Measurements from ENCODE around the gene CD151.

DNA sequence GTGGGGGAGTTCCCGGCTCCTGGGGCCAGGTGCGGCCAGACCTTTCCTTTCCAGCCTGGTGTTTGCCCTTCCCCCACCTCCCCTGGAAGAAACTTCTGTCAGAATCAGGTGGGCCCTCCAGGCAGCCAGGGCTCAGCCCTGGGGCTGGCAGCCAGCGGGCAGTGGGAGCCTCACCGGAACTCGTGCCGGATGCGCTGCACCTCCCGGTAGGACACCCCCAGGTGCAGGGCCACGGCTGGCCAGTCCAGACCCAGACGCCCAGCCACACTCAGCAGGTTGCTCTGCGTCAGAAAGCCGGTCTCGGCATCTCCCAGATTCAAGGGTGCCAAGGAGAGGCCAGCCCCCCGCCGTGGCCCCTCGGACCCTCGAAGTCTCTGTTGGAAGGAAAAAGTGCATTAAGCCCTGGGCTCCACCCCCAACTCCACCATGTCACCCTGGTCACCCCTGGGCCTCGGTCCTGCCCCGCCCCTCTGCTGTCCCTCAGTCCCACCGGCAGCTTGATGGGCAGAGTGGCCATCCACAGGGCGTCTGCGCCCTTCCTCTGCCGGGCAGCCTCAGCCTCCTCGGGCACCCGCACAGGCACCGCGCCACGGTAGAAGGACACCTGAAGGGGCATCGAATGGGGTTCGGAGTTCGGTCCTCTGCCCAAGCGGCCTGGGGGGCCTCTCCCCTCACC is 33.0 kb upstream of the CD151 start:
- no peak for TF ChIP-seq POLR2A (IDR thresholded peaks at IDR 0.05)
- TF ChIP-seq, protein P1, sequence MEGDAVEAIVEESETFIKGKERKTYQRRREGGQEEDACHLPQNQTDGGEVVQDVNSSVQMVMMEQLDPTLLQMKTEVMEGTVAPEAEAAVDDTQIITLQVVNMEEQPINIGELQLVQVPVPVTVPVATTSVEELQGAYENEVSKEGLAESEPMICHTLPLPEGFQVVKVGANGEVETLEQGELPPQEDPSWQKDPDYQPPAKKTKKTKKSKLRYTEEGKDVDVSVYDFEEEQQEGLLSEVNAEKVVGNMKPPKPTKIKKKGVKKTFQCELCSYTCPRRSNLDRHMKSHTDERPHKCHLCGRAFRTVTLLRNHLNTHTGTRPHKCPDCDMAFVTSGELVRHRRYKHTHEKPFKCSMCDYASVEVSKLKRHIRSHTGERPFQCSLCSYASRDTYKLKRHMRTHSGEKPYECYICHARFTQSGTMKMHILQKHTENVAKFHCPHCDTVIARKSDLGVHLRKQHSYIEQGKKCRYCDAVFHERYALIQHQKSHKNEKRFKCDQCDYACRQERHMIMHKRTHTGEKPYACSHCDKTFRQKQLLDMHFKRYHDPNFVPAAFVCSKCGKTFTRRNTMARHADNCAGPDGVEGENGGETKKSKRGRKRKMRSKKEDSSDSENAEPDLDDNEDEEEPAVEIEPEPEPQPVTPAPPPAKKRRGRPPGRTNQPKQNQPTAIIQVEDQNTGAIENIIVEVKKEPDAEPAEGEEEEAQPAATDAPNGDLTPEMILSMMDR (IDR thresholded peaks at IDR 0.05) = no peak

Measured in thyroid gland (tissue), 4 donors.